ENCODE measurements around the gene IRAK2.

DNA sequence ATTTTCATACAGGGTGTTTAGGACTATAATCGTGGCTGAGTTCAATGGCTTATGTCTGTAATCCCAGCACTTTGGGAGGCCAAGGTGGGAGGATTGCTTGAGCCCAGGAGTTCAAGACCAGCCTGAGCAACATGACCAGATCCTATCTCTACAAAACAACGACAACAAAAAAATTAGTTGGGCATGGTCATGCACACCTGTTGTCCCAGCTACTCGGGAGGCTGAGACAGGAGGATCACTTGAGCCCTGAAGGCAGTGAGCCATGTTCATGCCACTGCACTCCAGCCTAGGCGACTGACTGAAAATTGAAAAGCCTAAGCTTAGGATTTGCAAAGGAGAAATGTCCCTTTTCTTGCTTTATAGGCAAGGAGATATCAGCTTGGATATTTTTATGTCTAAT is 47.8 kb upstream of the IRAK2 start:
- TF ChIP-seq MAFK (IDR thresholded peaks at IDR 0.05; ENCODE audit: low read depth, low read length): no peak
- TF ChIP-seq YY1 (IDR thresholded peaks at IDR 0.05; ENCODE audit: low read depth, low read length): no peak
- TF ChIP-seq, protein P1, sequence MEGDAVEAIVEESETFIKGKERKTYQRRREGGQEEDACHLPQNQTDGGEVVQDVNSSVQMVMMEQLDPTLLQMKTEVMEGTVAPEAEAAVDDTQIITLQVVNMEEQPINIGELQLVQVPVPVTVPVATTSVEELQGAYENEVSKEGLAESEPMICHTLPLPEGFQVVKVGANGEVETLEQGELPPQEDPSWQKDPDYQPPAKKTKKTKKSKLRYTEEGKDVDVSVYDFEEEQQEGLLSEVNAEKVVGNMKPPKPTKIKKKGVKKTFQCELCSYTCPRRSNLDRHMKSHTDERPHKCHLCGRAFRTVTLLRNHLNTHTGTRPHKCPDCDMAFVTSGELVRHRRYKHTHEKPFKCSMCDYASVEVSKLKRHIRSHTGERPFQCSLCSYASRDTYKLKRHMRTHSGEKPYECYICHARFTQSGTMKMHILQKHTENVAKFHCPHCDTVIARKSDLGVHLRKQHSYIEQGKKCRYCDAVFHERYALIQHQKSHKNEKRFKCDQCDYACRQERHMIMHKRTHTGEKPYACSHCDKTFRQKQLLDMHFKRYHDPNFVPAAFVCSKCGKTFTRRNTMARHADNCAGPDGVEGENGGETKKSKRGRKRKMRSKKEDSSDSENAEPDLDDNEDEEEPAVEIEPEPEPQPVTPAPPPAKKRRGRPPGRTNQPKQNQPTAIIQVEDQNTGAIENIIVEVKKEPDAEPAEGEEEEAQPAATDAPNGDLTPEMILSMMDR (IDR thresholded peaks at IDR 0.05; ENCODE audit: control extremely low read depth in 1 of 3, insufficient read depth in 1 of 3, low read depth in 1 of 3, low read length in 3 of 3): no peak
- TF ChIP-seq POLR2A (IDR thresholded peaks at IDR 0.05; ENCODE audit: control extremely low read depth in 1 of 2, low read depth in 2 of 2, low read length in 2 of 2): no peak
- TF ChIP-seq JUN (IDR thresholded peaks at IDR 0.05; ENCODE audit: low read depth, low read length): no peak
- TF ChIP-seq GABPA (IDR thresholded peaks at IDR 0.05; ENCODE audit: borderline replicate concordance, insufficient read depth, low read length): no peak
- no peak for TF ChIP-seq EZH2 (IDR thresholded peaks at IDR 0.05; ENCODE audit: low read depth, low read length, severe bottlenecking)
- TF ChIP-seq SP1 (IDR thresholded peaks at IDR 0.05; ENCODE audit: low read depth, low read length): no peak
- TF ChIP-seq, protein P2, sequence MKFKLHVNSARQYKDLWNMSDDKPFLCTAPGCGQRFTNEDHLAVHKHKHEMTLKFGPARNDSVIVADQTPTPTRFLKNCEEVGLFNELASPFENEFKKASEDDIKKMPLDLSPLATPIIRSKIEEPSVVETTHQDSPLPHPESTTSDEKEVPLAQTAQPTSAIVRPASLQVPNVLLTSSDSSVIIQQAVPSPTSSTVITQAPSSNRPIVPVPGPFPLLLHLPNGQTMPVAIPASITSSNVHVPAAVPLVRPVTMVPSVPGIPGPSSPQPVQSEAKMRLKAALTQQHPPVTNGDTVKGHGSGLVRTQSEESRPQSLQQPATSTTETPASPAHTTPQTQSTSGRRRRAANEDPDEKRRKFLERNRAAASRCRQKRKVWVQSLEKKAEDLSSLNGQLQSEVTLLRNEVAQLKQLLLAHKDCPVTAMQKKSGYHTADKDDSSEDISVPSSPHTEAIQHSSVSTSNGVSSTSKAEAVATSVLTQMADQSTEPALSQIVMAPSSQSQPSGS (IDR thresholded peaks at IDR 0.05; ENCODE audit: low read length): no peak
- TF ChIP-seq CREB1 (IDR thresholded peaks at IDR 0.05): no peak
- TF ChIP-seq ZNF274 (IDR thresholded peaks at IDR 0.05; ENCODE audit: borderline replicate concordance, extremely low read depth, low read length): no peak
- no peak for TF ChIP-seq POLR2AphosphoS5 (IDR thresholded peaks at IDR 0.05; ENCODE audit: low read depth, low read length)
- TF ChIP-seq EP300 (IDR thresholded peaks at IDR 0.05; ENCODE audit: borderline replicate concordance in 1 of 2, low read depth in 2 of 2, low read length in 2 of 2): no peak

Data from H1 (cell line).